Left renal cortex interstitium (tissue), 4 donors: Measurements from ENCODE around the gene FGF16. TPM values are rescaled to one million over a fixed set of nuclear protein-coding genes. Genes with fewer than 3 reads are reported as not detected.
"Not testable (repeated sequence)": the region's sequence is repeated elsewhere in the genome, so short reads cannot be mapped to it uniquely, and the experiment has no call there.

Experiments used
- DNase-seq, 4 donors: peaks; one replicate each; pipeline ENCODE4 v3.0.0-alpha.2; 2013; ENCODE audit warnings: low read depth in 4 of 4, low spot score in 2 of 4, missing footprints in 1 of 4
- polyA plus RNA-seq, 4 donors: library from polyadenylated mRNA; unstranded; fragments of 120-200 nt; gene quantifications; one replicate each; pipeline ENCODE4 v1.2.1, GENCODE V29; 2013; ENCODE audit not compliant: insufficient read length in 4 of 4

Gene FGF16
- polyA plus RNA-seq, 4 donors = 0.09 to 0.24 (median 0.13) TPM; not detected in 1

- DNase-seq = no peak
These were observed 2.6 kb upstream of the FGF16 start for GRCh38 chrX:77444545-77444944.

GRCh38 chrX:77446029-77446585 lies 1.1 kb upstream of the FGF16 start:
- DNase-seq = no peak

- DNase-seq = no peak
These were observed 722 bp downstream of the FGF16 start for GRCh38 chrX:77447653-77448569.

GRCh38 chrX:77450415-77450814 lies 3.2 kb downstream of the FGF16 start:
- no peak for DNase-seq

GRCh38 chrX:77450996-77451395 lies 3.8 kb downstream of the FGF16 start:
- no peak for DNase-seq

- DNase-seq = no peak
These were observed 6.0 kb downstream of the FGF16 start for GRCh38 chrX:77453190-77453589.

GRCh38 chrX:77455437-77455836 lies 8.2 kb downstream of the FGF16 start:
- no peak for DNase-seq

GRCh38 chrX:77484045-77484444 lies 36.9 kb downstream of the FGF16 start:
- no peak for DNase-seq

GRCh38 chrX:77493677-77494553 lies 46.7 kb downstream of the FGF16 start:
- no peak for DNase-seq

- not testable (repeated sequence) for DNase-seq
These were observed 53.0 kb downstream of the FGF16 start for GRCh38 chrX:77500164-77500563.

- DNase-seq = no peak
These were observed 55.8 kb downstream of the FGF16 start for GRCh38 chrX:77502951-77503525.

- no peak for DNase-seq
These were observed 58.0 kb downstream of the FGF16 start for GRCh38 chrX:77505227-77505626.
